Activated CD4-positive, alpha-beta T cell treated with anti-CD3 and anti-CD28 coated beads, Interleukin-2, amount 10 ng/mL, durations not matched to agents 24 days and 14 days (primary cell): ENCODE measurements around the gene TAF11L10. TPM values are rescaled to one million over a fixed set of nuclear protein-coding genes. Genes with fewer than 3 reads are reported as not detected.
"Not testable (repeated sequence)": the region's sequence is repeated elsewhere in the genome, so short reads cannot be mapped to it uniquely, and the experiment has no call there.

ENCODE experiments used
- DNase-seq: peaks from one replicate; pipeline ENCODE4 v3.0.0; 2022
- H3K27ac Mint-ChIP-seq: one replicate; pipeline ENCODE4 v1.8.0; 2022; ENCODE audit warnings: mild to moderate bottlenecking, mixed read lengths
- H3K27me3 Mint-ChIP-seq: one replicate; pipeline ENCODE4 v1.8.0; 2022; ENCODE audit warnings: mixed read lengths
- H3K36me3 Mint-ChIP-seq: one replicate; pipeline ENCODE4 v1.8.0; 2022; ENCODE audit warnings: low read depth, mild to moderate bottlenecking, mixed read lengths
- H3K4me1 Mint-ChIP-seq: one replicate; pipeline ENCODE4 v1.8.0; 2021; ENCODE audit warnings: mixed read lengths
- H3K4me3 Mint-ChIP-seq: one replicate; pipeline ENCODE4 v1.8.0; 2022; ENCODE audit warnings: mild to moderate bottlenecking, moderate library complexity, mixed read lengths
- H3K9me3 Mint-ChIP-seq: one replicate; pipeline ENCODE4 v1.8.0; 2021; ENCODE audit warnings: mixed read lengths
- intact Hi-C: fragments of 100-400 bp; cut with micrococcal nuclease; formaldehyde crosslinking; loops from one replicate; pipeline ENCODE4 v1.15.1; 2023
- total RNA-seq: library from RNA; stranded (reverse); gene quantifications from 2 replicates; pipeline ENCODE4 v1.2.3, GENCODE V29; 2022

Gene TAF11L10
- total RNA-seq: not detected in 2 replicates

- intact Hi-C loops, H3K4me1 Mint-ChIP-seq, H3K4me3 Mint-ChIP-seq, DNase-seq, H3K27me3 Mint-ChIP-seq, H3K27ac Mint-ChIP-seq, H3K9me3 Mint-ChIP-seq, H3K36me3 Mint-ChIP-seq: not testable (repeated sequence)
These were observed at the start of gene TAF11L10 for GRCh38 chr5:17597728-17598127. Gene TAF11L10 (minus strand): TSS chr5:17597828.

- H3K27me3 Mint-ChIP-seq: no peaks in the 10 kb centered on the region
- no peaks in the 10 kb centered on the region for H3K36me3 Mint-ChIP-seq
- no peak within 1 kb of the TSS for H3K27ac Mint-ChIP-seq
- DNase-seq: no peak
- H3K4me3 Mint-ChIP-seq: no peak within 1 kb of the TSS
- intact Hi-C loops: no loop called here
- H3K4me1 Mint-ChIP-seq: no peaks in the 10 kb centered on the region
- H3K9me3 Mint-ChIP-seq: peaks cover 12% of the 10 kb centered on the region
These were observed 36.5 kb upstream of the TAF11L10 start, which contains the start of gene TAF11L14 for GRCh38 chr5:17634160-17634559. Gene TAF11L14 (plus strand): TSS chr5:17634460.

DNA sequence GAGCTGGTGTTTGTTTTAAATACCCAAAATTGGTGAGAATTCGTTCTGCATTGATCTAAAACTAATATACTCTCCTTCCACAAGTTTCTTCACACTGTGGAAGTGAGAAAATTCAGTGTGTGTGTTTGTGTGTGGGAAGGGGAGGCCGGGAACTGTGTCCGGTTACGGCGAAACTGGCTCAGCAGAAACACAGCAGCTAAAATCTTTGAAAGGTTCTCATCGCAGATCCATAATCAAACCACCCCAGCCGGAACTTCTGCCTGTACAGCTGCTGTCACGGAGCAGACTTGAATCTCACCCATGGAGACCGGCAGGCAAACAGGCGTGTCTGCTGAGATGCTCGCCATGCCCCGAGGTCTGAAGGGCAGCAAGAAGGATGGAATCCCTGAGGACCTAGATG is 34.2 kb upstream of the TAF11L10 start, which contains the start of gene TAF11L13:
Gene TAF11L13 (plus strand): TSS at position 301 of the 400 bp plus-strand sequence.
- H3K36me3 Mint-ChIP-seq, H3K4me3 Mint-ChIP-seq, H3K27ac Mint-ChIP-seq, H3K4me1 Mint-ChIP-seq, H3K27me3 Mint-ChIP-seq, DNase-seq, H3K9me3 Mint-ChIP-seq, intact Hi-C loops: not testable (repeated sequence)

DNA sequence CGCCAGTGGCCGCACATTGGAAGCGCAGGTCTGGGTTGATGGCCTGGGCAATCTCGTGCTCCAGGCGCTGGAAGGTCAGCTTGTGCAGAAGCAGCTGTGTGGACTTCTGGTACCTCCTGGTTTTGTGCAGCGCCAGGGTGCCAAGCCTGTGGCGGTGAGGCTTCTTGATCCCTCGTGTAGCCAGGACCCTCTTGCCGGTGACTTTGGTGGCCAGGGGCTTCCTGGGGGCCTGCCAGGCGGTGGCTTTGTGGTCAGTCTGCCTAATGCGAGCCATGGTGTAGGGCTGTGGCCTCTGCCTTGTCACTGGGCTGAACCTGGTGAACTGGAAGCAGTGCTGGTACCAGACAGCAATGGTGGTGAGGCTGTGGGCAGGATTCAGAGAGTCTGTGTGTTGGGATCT is 28.1 kb upstream of the TAF11L10 start:
- H3K27me3 Mint-ChIP-seq: no peaks in the 10 kb centered on the region
- peaks cover 6% of the 10 kb centered on the region for H3K9me3 Mint-ChIP-seq
- H3K4me1 Mint-ChIP-seq: no peaks in the 10 kb centered on the region
- intact Hi-C loops: no loop called here
- no peak overlapping the region for H3K27ac Mint-ChIP-seq
- no peaks in the 10 kb centered on the region for H3K36me3 Mint-ChIP-seq
- H3K4me3 Mint-ChIP-seq: no peak overlapping the region
- DNase-seq: no peak

DNA sequence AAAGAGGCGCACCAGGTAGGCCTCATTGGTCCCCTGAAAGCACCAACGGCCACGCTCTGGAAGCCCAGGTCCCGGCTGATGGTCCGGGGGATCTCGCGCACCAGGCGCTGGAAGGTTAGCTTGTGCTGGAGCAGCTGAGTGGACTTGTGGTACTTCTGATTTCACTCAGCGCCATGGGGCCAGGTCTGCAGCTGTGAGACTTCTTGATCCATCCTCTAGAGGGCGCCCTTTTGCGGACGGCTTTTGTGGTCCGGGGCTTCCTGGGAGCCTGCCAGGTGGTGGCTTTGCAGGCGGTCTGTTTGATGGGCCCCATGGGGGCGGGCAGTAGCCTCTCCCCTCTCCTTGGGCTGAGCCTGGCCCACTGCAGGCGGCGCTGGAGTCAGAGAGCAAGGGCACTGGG is 23.0 kb upstream of the TAF11L10 start:
- Mint-ChIP-seq H3K36me3 (no peaks in the 10 kb centered on the region), H3K9me3 (peaks cover 9% of the 10 kb centered on the region), H3K27ac (no peak overlapping the region), H3K27me3 (no peaks in the 10 kb centered on the region), H3K4me3 (no peak overlapping the region), H3K4me1 (no peaks in the 10 kb centered on the region)
- intact Hi-C loops: no loop called here
- no peak for DNase-seq

GRCh38 chr5:17619354-17619753 is 21.7 kb upstream of the TAF11L10 start:
- Mint-ChIP-seq H3K4me1 (no peaks in the 10 kb centered on the region), H3K36me3 (no peaks in the 10 kb centered on the region), H3K27ac (no peak overlapping the region), H3K27me3 (no peaks in the 10 kb centered on the region), H3K4me3 (no peak overlapping the region), H3K9me3 (peaks cover 9% of the 10 kb centered on the region)
- no peak for DNase-seq
- intact Hi-C loops: no loop called here

- intact Hi-C loops: no loop called here
- DNase-seq: no peak
- Mint-ChIP-seq H3K27me3 (no peaks in the 10 kb centered on the region), H3K4me3 (no peak overlapping the region), H3K9me3 (no peaks in the 10 kb centered on the region), H3K36me3 (no peaks in the 10 kb centered on the region), H3K27ac (no peak overlapping the region), H3K4me1 (no peaks in the 10 kb centered on the region)
These were observed 17.4 kb upstream of the TAF11L10 start for GRCh38 chr5:17614872-17615605.

GRCh38 chr5:17610092-17610491 is 12.5 kb upstream of the TAF11L10 start, which contains the start of gene TAF11L12:
Gene TAF11L12 (plus strand): TSS chr5:17610392.
- H3K27ac Mint-ChIP-seq, H3K9me3 Mint-ChIP-seq: not testable (repeated sequence)

DNA sequence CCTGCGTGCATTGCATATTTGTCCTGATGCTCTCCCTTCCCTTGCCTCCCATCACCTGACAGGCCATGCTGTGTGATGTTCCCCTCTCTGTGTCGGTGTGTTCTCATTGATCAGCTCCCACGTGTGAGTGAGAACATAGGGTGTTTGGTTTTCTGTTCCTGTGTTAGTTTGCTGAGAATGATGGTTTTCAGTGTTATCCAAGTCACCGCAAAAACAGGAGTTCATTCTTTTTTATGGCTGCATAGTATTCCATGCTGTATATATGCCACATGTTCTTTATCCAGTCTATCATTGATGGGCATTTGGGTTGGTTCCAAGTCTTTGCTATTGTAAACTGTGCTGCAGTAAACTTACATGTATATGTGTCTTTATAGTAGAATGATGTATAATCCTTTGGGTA is 9.8 kb upstream of the TAF11L10 start:
- DNase-seq, H3K4me3 Mint-ChIP-seq, H3K27ac Mint-ChIP-seq, H3K36me3 Mint-ChIP-seq, H3K4me1 Mint-ChIP-seq, H3K27me3 Mint-ChIP-seq, intact Hi-C loops: not testable (repeated sequence)
- H3K9me3 Mint-ChIP-seq: peaks cover 12% of the 10 kb centered on the region

More at GRCh38 chr5:17610092-17610491, 12.5 kb upstream of the TAF11L10 start, which contains the start of gene TAF11L12:
- H3K4me1 Mint-ChIP-seq, H3K36me3 Mint-ChIP-seq, DNase-seq, intact Hi-C loops, H3K4me3 Mint-ChIP-seq, H3K27me3 Mint-ChIP-seq: not testable (repeated sequence)

DNA sequence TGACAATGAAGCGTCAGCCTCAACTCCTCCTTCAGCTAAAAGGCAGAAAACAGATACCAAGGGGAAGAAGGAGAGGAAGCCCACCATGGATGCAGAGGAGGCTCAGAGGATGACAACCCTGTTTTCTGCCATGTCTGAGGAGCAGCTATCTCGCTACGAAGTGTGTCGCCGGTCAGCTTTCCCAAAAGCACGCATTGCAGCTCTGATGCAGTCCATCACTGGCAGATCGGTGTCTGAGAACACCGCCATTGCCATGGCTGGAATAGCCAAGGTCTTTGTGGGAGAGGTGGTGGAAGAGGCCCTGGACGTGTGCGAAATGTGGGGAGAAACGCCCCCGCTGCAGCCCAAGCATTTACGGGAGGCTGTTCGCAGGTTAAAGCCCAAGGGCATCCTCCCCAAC is 7.3 kb upstream of the TAF11L10 start:
- Mint-ChIP-seq H3K4me3 (no peak overlapping the region), H3K36me3 (no peaks in the 10 kb centered on the region), H3K27me3 (no peaks in the 10 kb centered on the region), H3K27ac (no peak overlapping the region), H3K9me3 (peaks cover 15% of the 10 kb centered on the region), H3K4me1 (no peaks in the 10 kb centered on the region)
- intact Hi-C loops: no loop called here
- DNase-seq: peak; percentile 23

- DNase-seq: peak; percentile 21
- H3K27ac Mint-ChIP-seq, H3K4me3 Mint-ChIP-seq, intact Hi-C loops, H3K27me3 Mint-ChIP-seq, H3K36me3 Mint-ChIP-seq, H3K4me1 Mint-ChIP-seq: not testable (repeated sequence)
- H3K9me3 Mint-ChIP-seq: peaks cover 15% of the 10 kb centered on the region
These were observed 6.3 kb upstream of the TAF11L10 start, which contains the start of gene TAF11L11 for GRCh38 chr5:17603880-17604279. Gene TAF11L11 (plus strand): TSS chr5:17604183.

- H3K36me3 Mint-ChIP-seq, H3K27ac Mint-ChIP-seq, intact Hi-C loops, H3K4me1 Mint-ChIP-seq, H3K9me3 Mint-ChIP-seq, H3K27me3 Mint-ChIP-seq, H3K4me3 Mint-ChIP-seq: not testable (repeated sequence)
- peak; percentile 28 for DNase-seq
These were observed 3.4 kb downstream of the TAF11L10 start, which contains the start of gene TAF11L9 for GRCh38 chr5:17594255-17594654. Gene TAF11L9 (minus strand): TSS chr5:17594394.

DNA sequence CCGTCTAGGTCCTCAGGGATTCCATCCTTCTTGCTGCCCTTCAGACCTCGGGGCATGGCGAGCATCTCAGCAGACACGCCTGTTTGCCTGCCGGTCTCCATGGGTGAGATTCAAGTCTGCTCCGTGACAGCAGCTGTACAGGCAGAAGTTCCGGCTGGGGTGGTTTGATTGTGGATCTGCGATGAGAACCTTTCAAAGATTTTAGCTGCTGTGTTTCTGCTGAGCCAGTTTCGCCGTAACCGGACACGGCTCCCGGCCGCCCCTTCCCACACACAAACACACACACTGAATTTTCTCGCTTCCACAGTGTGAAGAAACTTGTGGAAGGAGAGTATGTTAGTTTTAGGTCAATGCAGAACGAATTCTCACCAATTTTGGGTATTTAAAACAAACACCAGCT is 6.8 kb downstream of the TAF11L10 start, which contains the start of gene TAF11L8:
Gene TAF11L8 (minus strand): TSS at position 101 of the 400 bp plus-strand sequence.
- DNase-seq, H3K4me1 Mint-ChIP-seq, H3K36me3 Mint-ChIP-seq, H3K9me3 Mint-ChIP-seq, H3K27ac Mint-ChIP-seq, H3K4me3 Mint-ChIP-seq, H3K27me3 Mint-ChIP-seq, intact Hi-C loops: not testable (repeated sequence)

DNA sequence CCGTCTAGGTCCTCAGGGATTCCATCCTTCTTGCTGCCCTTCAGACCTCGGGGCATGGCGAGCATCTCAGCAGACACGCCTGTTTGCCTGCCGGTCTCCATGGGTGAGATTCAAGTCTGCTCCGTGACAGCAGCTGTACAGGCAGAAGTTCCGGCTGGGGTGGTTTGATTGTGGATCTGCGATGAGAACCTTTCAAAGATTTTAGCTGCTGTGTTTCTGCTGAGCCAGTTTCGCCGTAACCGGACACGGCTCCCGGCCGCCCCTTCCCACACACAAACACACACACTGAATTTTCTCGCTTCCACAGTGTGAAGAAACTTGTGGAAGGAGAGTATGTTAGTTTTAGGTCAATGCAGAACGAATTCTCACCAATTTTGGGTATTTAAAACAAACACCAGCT is 12.0 kb downstream of the TAF11L10 start, which contains the start of gene TAF11L7:
Gene TAF11L7 (minus strand): TSS at position 101 of the 400 bp plus-strand sequence.
- H3K36me3 Mint-ChIP-seq, intact Hi-C loops, DNase-seq, H3K27me3 Mint-ChIP-seq, H3K9me3 Mint-ChIP-seq, H3K4me1 Mint-ChIP-seq, H3K27ac Mint-ChIP-seq, H3K4me3 Mint-ChIP-seq: not testable (repeated sequence)
